HL-60/S4 treated with phorbol 12-myristate 13-acetate at 8.2 ng/mL for 4 days and 3 days (cell line): ENCODE measurements around the gene ZACN.

ENCODE experiments used
- in situ Hi-C: fragments of 300-500 bp; cut with MboI; formaldehyde crosslinking; loops from 2 replicates; pipeline ENCODE4 v1.15.0; 2022; ENCODE audit warnings: low sequenced_read_pairs

The ZACN gene

GRCh38 chr17:76124582-76125390 lies 45.8 kb downstream of the ZACN start:
- in situ Hi-C loops = loop anchor here (5.0 to 25.0 kb wide), 2 partner anchors 112 to 158 kb away; partner anchors contain the start of gene CDK3

- in situ Hi-C loops = no loop called here
Observed at GRCh38 chr17:76125391-76125675, 46.4 kb downstream of the ZACN start.

GRCh38 chr17:76125922-76126321 lies 46.9 kb downstream of the ZACN start:
- in situ Hi-C loops = no loop called here

- in situ Hi-C loops = no loop called here
Observed at GRCh38 chr17:76130473-76130872, 51.5 kb downstream of the ZACN start.

GRCh38 chr17:76131051-76131691 lies 52.2 kb downstream of the ZACN start:
- in situ Hi-C loops = no loop called here

- in situ Hi-C loops = no loop called here
Observed at GRCh38 chr17:76131692-76132573, 53.0 kb downstream of the ZACN start.
